GM19452 (cell line): ENCODE results near the gene THG1L.
"Not testable (repeated sequence)": the region's sequence is repeated elsewhere in the genome, so short reads cannot be mapped to it uniquely, and the experiment has no call there.

Experiments used
- ATAC-seq: cut with Tn5 transposase; IDR thresholded peaks from one replicate; pipeline ENCODE4 v1.9.1; 2021; ENCODE audit not compliant: unreplicated experiment

THG1L gene

GRCh38 chr5:157731272-157732129, at the start of gene THG1L:
Gene THG1L (plus strand): TSS chr5:157731420. CDS start chr5:157731441, 21 bp downstream.
- ATAC-seq, result peak; percentile 88

- ATAC-seq, result no peak
Measured at GRCh38 chr5:157682257-157682656, 49.0 kb upstream of the THG1L start.

- ATAC-seq, result not testable (repeated sequence)
Measured at GRCh38 chr5:157686276-157687197, 44.7 kb upstream of the THG1L start.

- ATAC-seq, result no peak
Measured at GRCh38 chr5:157687198-157687554, 44.0 kb upstream of the THG1L start.

- ATAC-seq, result no peak
Measured at GRCh38 chr5:157689942-157690689, 41.1 kb upstream of the THG1L start.

- no peak for ATAC-seq
Measured at GRCh38 chr5:157690690-157691433, 40.4 kb upstream of the THG1L start.

- ATAC-seq, result not testable (repeated sequence)
Measured at GRCh38 chr5:157693816-157694215, 37.4 kb upstream of the THG1L start.

GRCh38 chr5:157696154-157696553, 35.1 kb upstream of the THG1L start:
- ATAC-seq, result not testable (repeated sequence)

GRCh38 chr5:157698674-157699073, 32.5 kb upstream of the THG1L start:
- ATAC-seq, result not testable (repeated sequence)

GRCh38 chr5:157703736-157704135, 27.5 kb upstream of the THG1L start:
- no peak for ATAC-seq

GRCh38 chr5:157708866-157709265, 22.4 kb upstream of the THG1L start:
- ATAC-seq, result no peak

- no peak for ATAC-seq
Measured at GRCh38 chr5:157709346-157709745, 21.9 kb upstream of the THG1L start.

GRCh38 chr5:157710431-157710830, 20.8 kb upstream of the THG1L start:
- no peak for ATAC-seq

GRCh38 chr5:157710882-157711281, 20.3 kb upstream of the THG1L start:
- no peak for ATAC-seq

GRCh38 chr5:157713830-157714595, 17.2 kb upstream of the THG1L start:
- no peak for ATAC-seq

GRCh38 chr5:157714596-157714864, 16.7 kb upstream of the THG1L start:
- no peak for ATAC-seq

GRCh38 chr5:157718519-157718918, 12.7 kb upstream of the THG1L start:
- ATAC-seq, result peak; percentile 86

- ATAC-seq, result no peak
Measured at GRCh38 chr5:157719245-157719644, 12.0 kb upstream of the THG1L start.

GRCh38 chr5:157721159-157721558, 10.1 kb upstream of the THG1L start:
- no peak for ATAC-seq

GRCh38 chr5:157722895-157723294, 8.3 kb upstream of the THG1L start:
- not testable (repeated sequence) for ATAC-seq
